Measurements from ENCODE around the gene TMEM272.

DNA sequence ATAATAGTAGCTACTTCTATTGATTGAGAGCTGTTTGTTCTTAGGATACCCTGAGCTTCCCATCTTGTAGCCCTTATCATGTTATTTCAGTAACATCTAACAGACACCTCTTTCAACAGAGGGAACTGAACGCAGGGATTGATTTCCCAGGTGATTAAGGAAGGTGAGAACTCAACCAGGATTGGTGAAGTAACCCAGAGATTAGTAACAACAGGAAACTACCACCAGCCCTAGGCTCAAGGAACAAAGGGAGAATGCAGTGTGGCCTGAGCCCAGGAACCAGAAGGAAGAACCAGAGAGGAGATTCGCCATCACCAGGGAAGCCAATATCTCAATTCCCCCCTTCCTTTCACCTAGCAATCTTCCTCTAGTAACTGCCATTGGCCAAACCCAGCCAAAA lies 49.6 kb downstream of the TMEM272 start:
- TF ChIP-seq, protein P1, sequence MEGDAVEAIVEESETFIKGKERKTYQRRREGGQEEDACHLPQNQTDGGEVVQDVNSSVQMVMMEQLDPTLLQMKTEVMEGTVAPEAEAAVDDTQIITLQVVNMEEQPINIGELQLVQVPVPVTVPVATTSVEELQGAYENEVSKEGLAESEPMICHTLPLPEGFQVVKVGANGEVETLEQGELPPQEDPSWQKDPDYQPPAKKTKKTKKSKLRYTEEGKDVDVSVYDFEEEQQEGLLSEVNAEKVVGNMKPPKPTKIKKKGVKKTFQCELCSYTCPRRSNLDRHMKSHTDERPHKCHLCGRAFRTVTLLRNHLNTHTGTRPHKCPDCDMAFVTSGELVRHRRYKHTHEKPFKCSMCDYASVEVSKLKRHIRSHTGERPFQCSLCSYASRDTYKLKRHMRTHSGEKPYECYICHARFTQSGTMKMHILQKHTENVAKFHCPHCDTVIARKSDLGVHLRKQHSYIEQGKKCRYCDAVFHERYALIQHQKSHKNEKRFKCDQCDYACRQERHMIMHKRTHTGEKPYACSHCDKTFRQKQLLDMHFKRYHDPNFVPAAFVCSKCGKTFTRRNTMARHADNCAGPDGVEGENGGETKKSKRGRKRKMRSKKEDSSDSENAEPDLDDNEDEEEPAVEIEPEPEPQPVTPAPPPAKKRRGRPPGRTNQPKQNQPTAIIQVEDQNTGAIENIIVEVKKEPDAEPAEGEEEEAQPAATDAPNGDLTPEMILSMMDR (IDR thresholded peaks at IDR 0.05): no peak
- no peak for TF ChIP-seq POLR2AphosphoS5 (IDR thresholded peaks at IDR 0.05)

All from stomach (tissue), 4 donors.